ENCODE measurements around the gene ULK4. TPM values are rescaled to one million over a fixed set of nuclear protein-coding genes. Genes with fewer than 3 reads are reported as not detected.

ULK4 gene
- total RNA-seq, 4 donors from 2014 or later = 13.3 to 23.4 (median 17.9) TPM

- H3K9me3 ChIP-seq = no peaks in the 10 kb centered on the region
- WGBS, 2 donors = 83% methylated on average over 1 of the region's 1 CpG
- H3K27me3 ChIP-seq = no peaks in the 10 kb centered on the region
- TF ChIP-seq POLR2A (IDR thresholded peaks at IDR 0.05) = no peak
- no peak for TF ChIP-seq CTCF (IDR thresholded peaks at IDR 0.05)
- no peak for TF ChIP-seq EP300 (IDR thresholded peaks at IDR 0.05)
- no peak overlapping the region for H3K4me3 ChIP-seq
- no peaks in the 10 kb centered on the region for H3K4me1 ChIP-seq
- no peak overlapping the region for H3K27ac ChIP-seq
- peaks cover 0 to 10% (median 0%) of the 10 kb centered on the region in 3 donors for H3K36me3 ChIP-seq
- no peak for DNase-seq (ENCODE audit: low spot score in 2 of 2)
These were observed 49.6 kb downstream of the ULK4 start for GRCh38 chr3:41912280-41912679.

- TF ChIP-seq CTCF (IDR thresholded peaks at IDR 0.05) (no peak), EP300 (IDR thresholded peaks at IDR 0.05) (no peak), POLR2A (IDR thresholded peaks at IDR 0.05) (no peak)
- peaks cover 0 to 23% (median 0%) of the 10 kb centered on the region in 3 donors for H3K36me3 ChIP-seq
- no peaks in the 10 kb centered on the region for H3K27me3 ChIP-seq
- 94% methylated on average over 3 of the region's 3 CpGs for WGBS, 2 donors
- no peaks in the 10 kb centered on the region for H3K9me3 ChIP-seq
- no peaks in the 10 kb centered on the region for H3K4me1 ChIP-seq
- no peak for DNase-seq (ENCODE audit: low spot score in 2 of 2)
- no peak overlapping the region for H3K4me3 ChIP-seq
- H3K27ac ChIP-seq = no peak overlapping the region
These were observed 54.4 kb downstream of the ULK4 start for GRCh38 chr3:41907330-41908073.

- no peak for TF ChIP-seq CTCF (IDR thresholded peaks at IDR 0.05)
- no peak for TF ChIP-seq POLR2A (IDR thresholded peaks at IDR 0.05)
- no peak for TF ChIP-seq EP300 (IDR thresholded peaks at IDR 0.05)
- H3K27ac ChIP-seq = no peak overlapping the region
- WGBS, 2 donors = 36 to 54% methylated on average over 2 of the region's 2 CpGs
These were observed 61.6 kb downstream of the ULK4 start for GRCh38 chr3:41900265-41900664.

GRCh38 chr3:41898631-41899030 lies 63.3 kb downstream of the ULK4 start:
- WGBS, 2 donors = 71 to 84% methylated on average over 2 of the region's 2 CpGs
- H3K4me1 ChIP-seq = no peaks in the 10 kb centered on the region
- TF ChIP-seq EP300 (IDR thresholded peaks at IDR 0.05) = no peak
- TF ChIP-seq POLR2A (IDR thresholded peaks at IDR 0.05) = no peak
- no peak for TF ChIP-seq CTCF (IDR thresholded peaks at IDR 0.05)
- H3K9me3 ChIP-seq = no peaks in the 10 kb centered on the region
- no peak overlapping the region for H3K27ac ChIP-seq
- no peak for DNase-seq (ENCODE audit: low spot score in 2 of 2)
- H3K4me3 ChIP-seq = no peak overlapping the region
- H3K27me3 ChIP-seq = no peaks in the 10 kb centered on the region
- peaks cover 0 to 11% (median 0%) of the 10 kb centered on the region in 3 donors for H3K36me3 ChIP-seq

More at GRCh38 chr3:41900265-41900664, 61.6 kb downstream of the ULK4 start:
- no peak overlapping the region for H3K4me3 ChIP-seq
- no peaks in the 10 kb centered on the region for H3K9me3 ChIP-seq
- no peaks in the 10 kb centered on the region for H3K4me1 ChIP-seq
- H3K27me3 ChIP-seq = no peaks in the 10 kb centered on the region
- no peak for DNase-seq (ENCODE audit: low spot score in 2 of 2)
- H3K36me3 ChIP-seq = peaks cover 0 to 11% (median 0%) of the 10 kb centered on the region in 3 donors

DNA sequence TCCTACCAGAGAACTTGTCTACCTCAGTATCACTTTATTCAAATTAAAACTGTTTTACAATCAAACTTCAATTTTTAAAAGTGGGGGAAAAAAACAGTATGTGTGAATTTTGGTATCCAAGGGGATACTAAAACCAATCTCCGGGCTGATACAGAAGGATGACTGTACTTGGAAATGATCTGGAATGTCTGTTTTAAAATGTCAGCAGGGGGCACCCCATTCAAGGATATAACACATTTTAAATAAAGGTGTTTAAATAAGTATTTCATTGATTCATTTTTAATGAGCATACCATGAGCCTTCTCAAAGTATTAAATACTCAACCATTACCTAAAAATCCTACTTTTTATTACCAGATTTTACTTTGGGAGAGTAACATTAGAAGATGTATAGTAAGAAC lies 67.9 kb downstream of the ULK4 start:
- no peaks in the 10 kb centered on the region for H3K27me3 ChIP-seq
- no peak overlapping the region for H3K4me3 ChIP-seq
- H3K36me3 ChIP-seq = peaks cover 0 to 6% (median 0%) of the 10 kb centered on the region in 3 donors
- H3K27ac ChIP-seq = no peak overlapping the region
- DNase-seq (ENCODE audit: low spot score in 2 of 2) = peak in 1 of 2 donors; percentile 56
- H3K9me3 ChIP-seq = no peaks in the 10 kb centered on the region
- H3K4me1 ChIP-seq = no peaks in the 10 kb centered on the region
- TF ChIP-seq CTCF (IDR thresholded peaks at IDR 0.05) = peak; percentile 13 to 66 (median 36)
- no peak for TF ChIP-seq POLR2A (IDR thresholded peaks at IDR 0.05)
- 17 to 19% methylated on average over 1 of the region's 1 CpG for WGBS, 2 donors

All from tibial nerve (tissue), 4 donors.